OCI-M1 (cell line): Measurements from ENCODE around the gene DPM1.

Source experiments
- DNase-seq: peaks from one replicate; lab custom pipeline; 2025; lab: John Stamatoyannopoulos, UW

The DPM1 gene

DNA sequence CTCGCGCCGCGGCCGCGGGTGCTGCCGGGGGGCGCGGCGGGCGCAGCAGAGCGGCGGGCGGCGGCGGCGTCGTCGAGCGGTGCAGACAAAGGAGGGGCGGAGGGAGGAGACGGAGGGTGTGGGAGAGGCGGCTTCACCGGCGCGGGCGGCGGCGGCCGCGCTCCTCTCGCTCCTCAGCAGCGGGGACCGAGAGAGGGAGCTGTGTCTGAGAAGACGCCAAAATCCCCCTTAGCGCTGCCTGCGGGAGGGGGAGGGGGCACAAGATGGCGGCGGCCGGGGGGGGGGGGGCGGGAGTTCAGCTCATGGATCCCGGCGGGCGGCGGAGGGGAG, 27.4 kb downstream of the DPM1 start:
- DNase-seq = no peak

DNA sequence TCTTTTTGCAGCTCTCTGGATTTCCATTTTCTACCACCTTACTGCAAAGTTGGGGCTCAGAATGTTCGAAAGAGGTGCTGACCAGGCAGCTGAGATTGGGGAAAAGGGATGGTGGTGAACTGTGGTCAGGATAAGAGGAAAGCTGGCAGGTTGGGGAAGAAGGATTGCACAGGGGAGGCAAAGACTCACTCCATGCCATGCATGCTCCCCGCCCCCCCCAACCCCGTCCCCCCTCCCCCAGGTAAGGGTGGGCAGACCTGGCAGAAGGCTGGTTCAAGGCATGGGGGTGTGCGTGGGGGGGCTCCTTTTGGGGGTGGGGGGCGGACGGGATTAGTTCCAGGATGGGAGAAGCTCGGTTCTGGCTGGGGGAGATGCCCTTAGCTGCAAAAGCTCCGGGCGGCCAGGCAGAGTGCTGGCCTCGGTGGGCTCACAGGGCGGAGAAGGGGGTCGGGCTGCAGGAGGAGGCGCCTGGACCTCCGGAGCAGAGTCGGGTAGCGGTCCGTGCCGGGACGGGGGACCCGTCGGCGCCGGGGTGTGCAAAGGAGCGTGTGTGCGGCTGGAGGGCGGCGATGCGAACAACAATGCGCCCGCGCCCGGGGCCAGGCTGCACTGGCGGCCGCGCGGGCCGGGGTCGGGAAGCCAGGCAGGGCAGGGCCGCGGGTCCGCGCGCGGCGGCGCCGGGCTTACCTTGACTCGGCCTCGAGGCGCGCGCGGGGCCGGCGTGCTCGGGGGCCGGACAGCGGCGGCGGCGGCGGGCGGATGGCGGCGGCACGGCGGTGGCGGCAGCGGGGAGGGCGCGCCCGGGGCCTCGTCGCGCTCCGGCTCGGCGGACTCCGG, 28.0 kb downstream of the DPM1 start:
- DNase-seq = peak; percentile 44

GRCh38 chr20:50929299-50930138, 28.8 kb downstream of the DPM1 start:
- DNase-seq = peak; percentile 98

- no peak for DNase-seq
Observed at GRCh38 chr20:50928469-50928868, 29.9 kb downstream of the DPM1 start.

DNA sequence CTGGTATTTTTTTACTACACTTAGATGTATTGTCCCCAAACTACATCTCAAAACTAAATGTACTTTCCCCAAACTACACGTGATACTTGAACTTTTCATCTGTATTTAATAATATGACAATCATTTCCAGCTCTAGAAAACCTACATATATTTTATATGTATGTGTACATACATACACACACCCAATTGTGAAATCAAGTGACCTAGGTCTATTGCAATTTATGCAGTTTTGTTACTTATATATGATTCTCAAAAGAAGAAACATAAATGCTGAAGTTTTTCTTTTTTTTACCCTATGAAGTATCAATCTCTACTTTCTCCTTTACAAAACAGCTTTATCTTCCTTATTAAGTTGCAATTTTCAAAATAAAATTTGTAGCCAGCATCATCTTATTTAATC, 31.8 kb downstream of the DPM1 start:
- no peak for DNase-seq

DNA sequence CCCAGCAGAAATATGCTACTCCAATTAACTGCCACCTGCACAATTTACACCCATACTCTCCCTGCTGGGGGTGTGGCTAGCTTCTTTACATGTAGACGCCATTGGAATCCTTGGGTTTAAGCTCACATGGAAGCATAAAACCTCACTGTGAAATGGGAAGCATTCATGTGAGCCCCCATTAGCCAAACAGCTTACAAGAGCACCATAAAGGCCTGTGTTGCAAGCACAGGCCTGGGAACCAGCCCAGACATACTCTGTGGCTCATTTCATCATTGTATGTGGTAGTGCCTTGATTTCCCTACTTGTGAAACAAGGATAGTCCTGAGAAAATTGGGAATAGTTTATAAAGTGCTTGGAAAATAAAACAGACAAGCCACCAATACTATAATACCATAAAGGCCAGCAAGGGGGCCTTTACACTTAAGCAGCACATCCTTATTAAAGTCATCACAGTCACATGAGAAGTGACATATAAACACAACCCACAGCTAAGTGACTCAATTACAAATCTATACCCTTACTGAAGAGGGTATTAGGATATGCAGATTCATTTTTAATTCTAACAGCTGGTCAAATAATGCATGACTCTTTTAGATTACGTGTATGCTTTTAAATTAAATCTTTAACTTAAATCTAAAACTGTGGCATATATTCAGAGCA, 33.9 kb downstream of the DPM1 start:
- no peak for DNase-seq

DNA sequence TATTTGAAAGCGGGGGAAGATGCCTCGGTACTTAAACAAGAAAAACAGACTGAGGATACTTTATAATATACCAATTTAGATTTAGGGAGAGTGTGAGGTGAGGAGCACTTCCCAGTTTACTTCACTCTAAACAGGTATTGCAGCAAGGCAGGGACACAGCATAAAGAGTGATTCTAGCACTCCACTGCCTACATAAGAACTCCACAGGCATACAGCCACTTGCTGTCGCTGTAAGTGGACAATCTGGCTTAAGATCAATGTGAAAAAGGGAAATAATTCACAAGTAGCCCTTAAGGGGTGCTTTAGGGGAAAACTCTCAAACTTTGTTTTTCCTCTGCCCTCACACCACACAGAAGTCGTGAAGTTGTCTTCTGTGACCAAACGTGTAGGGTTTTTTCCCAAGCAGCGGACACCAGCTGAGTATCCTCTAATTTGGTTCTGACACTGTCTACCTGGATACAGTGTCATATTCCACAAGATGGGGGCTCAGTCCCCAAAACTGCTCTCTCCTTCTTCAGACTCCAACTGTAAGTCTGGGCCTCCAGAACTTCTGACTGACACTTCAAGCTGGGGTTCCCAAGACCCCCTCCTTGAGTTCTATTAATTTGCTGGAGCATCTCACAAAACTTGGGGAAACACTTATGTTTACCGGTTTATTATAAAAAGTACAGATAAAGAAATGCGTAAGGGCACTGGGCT, 36.4 kb downstream of the DPM1 start:
- DNase-seq = no peak

- peak; percentile 49 for DNase-seq
Observed at GRCh38 chr20:50920997-50921396, 37.3 kb downstream of the DPM1 start.

- DNase-seq = no peak
Observed at GRCh38 chr20:50919567-50919966, 38.8 kb downstream of the DPM1 start.

DNA sequence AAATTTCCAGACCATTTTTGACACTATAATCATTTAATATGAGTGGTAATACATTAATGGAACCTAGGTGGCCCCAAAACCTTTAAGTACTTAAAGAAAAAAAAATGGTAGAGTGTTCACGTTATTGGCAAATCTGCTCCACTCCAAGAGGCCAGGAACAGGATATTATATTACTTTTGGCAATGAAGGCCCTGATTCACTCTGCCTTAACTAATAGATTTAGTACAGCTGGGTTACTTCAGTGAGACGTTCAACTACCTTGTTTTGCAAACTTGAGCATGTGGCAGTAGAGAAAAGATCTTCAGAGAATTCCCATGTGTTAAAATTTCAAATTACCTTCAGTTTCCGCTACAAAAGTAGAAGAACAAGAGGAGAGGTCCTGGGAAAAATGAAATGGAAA, 39.9 kb downstream of the DPM1 start:
- DNase-seq = no peak

DNA sequence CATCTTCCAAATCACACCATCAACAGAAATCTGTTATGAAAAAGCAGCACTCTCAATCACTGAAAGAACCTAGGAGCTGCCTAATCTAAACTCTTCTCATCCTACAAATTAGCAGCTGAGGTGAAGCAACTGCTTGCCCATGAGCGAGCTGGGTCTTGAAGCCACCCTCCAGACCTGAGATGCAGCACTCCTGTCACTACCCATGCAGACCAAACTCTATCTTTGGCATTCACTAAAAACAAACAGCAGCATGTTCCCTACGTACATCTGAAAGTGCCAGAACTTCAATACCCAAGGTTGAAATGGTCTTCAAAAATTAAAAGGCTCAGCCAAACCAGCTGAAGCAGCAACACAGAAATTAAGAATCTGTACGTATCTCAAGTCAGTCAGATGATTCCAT, 41.4 kb downstream of the DPM1 start:
- no peak for DNase-seq

GRCh38 chr20:50916257-50916656, 42.1 kb downstream of the DPM1 start:
- peak; percentile 9 for DNase-seq

GRCh38 chr20:50915424-50915823, 42.9 kb downstream of the DPM1 start:
- DNase-seq = no peak

GRCh38 chr20:50913690-50914375, 44.5 kb downstream of the DPM1 start:
- DNase-seq = peak; percentile 61

GRCh38 chr20:50911716-50912115, 46.6 kb downstream of the DPM1 start:
- no peak for DNase-seq

DNA sequence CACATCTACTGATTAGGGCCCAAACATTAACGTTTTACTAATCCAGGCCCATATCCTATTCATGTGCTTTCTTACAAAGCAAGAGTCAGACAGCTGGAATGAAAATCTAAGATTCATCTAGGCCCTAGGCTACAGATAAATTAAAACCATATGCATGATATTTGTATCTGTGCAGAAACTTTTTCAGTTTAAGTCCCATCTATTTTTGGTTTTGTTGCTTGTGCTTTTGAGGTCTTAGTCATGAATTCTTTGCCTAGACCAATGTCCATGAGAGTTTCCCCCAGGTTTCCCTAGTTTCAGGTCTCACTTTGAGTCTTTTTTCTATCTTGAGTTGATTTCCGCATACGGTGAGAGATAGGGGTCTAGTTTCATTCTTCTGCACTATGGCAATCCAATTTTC, 47.3 kb downstream of the DPM1 start:
- DNase-seq = no peak

- DNase-seq = no peak
Observed at GRCh38 chr20:50909413-50909812, 48.9 kb downstream of the DPM1 start.

GRCh38 chr20:50904067-50904570, 54.2 kb downstream of the DPM1 start:
- peak; percentile 26 for DNase-seq

GRCh38 chr20:50903353-50904051, 54.8 kb downstream of the DPM1 start:
- DNase-seq = peak; percentile 92

DNA sequence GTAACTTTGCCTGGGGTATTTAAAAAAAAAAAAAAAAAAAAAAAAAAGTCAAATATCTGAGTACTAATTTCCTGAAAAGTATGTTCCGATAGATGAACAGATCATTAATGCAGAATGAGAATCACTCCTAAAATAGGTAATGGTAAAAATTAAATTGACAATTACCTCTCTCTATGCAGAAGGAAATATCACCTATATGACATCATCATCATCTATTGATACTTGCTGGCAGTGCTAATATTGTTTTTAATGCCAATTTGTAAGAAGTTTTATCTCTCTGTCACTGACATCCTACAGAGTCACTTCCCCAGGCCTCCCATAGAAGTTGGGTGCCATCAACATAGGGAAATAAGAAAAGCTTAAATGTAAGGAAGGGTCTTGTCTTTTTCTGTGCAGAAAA, 57.0 kb downstream of the DPM1 start:
- no peak for DNase-seq

GRCh38 chr20:50900261-50900660, 58.1 kb downstream of the DPM1 start:
- DNase-seq = no peak
